ENCODE results near the gene MICAL2.

GRCh38 chr11:12074529-12075195 is 35.7 kb upstream of the MICAL2 start:
- TF ChIP-seq, protein P1, sequence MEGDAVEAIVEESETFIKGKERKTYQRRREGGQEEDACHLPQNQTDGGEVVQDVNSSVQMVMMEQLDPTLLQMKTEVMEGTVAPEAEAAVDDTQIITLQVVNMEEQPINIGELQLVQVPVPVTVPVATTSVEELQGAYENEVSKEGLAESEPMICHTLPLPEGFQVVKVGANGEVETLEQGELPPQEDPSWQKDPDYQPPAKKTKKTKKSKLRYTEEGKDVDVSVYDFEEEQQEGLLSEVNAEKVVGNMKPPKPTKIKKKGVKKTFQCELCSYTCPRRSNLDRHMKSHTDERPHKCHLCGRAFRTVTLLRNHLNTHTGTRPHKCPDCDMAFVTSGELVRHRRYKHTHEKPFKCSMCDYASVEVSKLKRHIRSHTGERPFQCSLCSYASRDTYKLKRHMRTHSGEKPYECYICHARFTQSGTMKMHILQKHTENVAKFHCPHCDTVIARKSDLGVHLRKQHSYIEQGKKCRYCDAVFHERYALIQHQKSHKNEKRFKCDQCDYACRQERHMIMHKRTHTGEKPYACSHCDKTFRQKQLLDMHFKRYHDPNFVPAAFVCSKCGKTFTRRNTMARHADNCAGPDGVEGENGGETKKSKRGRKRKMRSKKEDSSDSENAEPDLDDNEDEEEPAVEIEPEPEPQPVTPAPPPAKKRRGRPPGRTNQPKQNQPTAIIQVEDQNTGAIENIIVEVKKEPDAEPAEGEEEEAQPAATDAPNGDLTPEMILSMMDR (IDR thresholded peaks at IDR 0.05), result no peak
- no peak for TF ChIP-seq POLR2A (IDR thresholded peaks at IDR 0.05)
